ENCODE results near the gene TRIM32. TPM values are rescaled to one million over a fixed set of nuclear protein-coding genes. Genes with fewer than 3 reads are reported as not detected.

Gene TRIM32
- total RNA-seq, 1 experiment from 2014 or later = 17.8 TPM

DNA sequence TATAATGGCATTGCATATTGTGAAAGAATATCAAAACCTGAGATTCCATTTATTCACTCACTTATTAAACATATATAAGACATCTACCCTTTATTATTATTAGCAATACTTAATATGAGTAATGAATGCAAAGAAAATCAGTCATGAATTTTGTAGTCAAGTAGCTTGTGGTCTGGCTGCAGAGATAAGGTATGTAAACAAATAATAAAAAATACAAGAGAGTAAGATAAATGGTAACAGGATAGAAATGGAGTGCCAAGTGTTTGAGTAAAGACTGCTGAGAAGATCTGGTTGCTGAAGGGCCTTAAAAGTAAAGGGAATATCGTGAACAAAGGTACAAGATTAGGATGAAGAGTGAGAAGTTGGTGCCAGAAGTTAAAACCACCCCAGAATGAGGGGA is 18.4 kb downstream of the TRIM32 start:
- ChIA-PET CTCF (interaction anchor here (0.6 to 0.9 kb wide), 2 partner anchors 20 to 402 kb away, joined by 3 read pairs; no protein-coding TSS in a partner anchor), POLR2A (interaction anchor here (2.0 kb wide), 1 partner anchor 12 kb away, joined by 5 read pairs; no protein-coding TSS in a partner anchor)
- no peak for DNase-seq (ENCODE audit: unreplicated experiment)
- TF ChIP-seq CTCF (IDR thresholded peaks at IDR 0.05; ENCODE audit: unreplicated experiment) = no peak
- H3K27ac Mint-ChIP-seq (ENCODE audit: low read depth, unreplicated experiment) = no peak overlapping the region
- peaks cover 20% of the 10 kb centered on the region for H3K4me1 Mint-ChIP-seq (ENCODE audit: insufficient read depth, unreplicated experiment)
- H3K27me3 Mint-ChIP-seq (ENCODE audit: insufficient read depth, unreplicated experiment) = no peaks in the 10 kb centered on the region
- no peak overlapping the region for H3K4me3 Mint-ChIP-seq (ENCODE audit: unreplicated experiment)
- no TSS peak for BruUV-seq (replicated peaks)
- no peaks in the 10 kb centered on the region for H3K9me3 Mint-ChIP-seq (ENCODE audit: unreplicated experiment)
- H3K36me3 Mint-ChIP-seq (ENCODE audit: insufficient read depth, unreplicated experiment) = no peaks in the 10 kb centered on the region
- intact Hi-C loops (cut with micrococcal nuclease) = no loop called here

GRCh38 chr9:116706310-116707290 is 19.5 kb downstream of the TRIM32 start:
- DNase-seq (ENCODE audit: unreplicated experiment) = no peak
- Mint-ChIP-seq H3K4me3 (ENCODE audit: unreplicated experiment) (no peak overlapping the region), H3K4me1 (ENCODE audit: insufficient read depth, unreplicated experiment) (peaks cover 10% of the 10 kb centered on the region), H3K36me3 (ENCODE audit: insufficient read depth, unreplicated experiment) (no peaks in the 10 kb centered on the region), H3K27ac (ENCODE audit: low read depth, unreplicated experiment) (no peak overlapping the region), H3K27me3 (ENCODE audit: insufficient read depth, unreplicated experiment) (no peaks in the 10 kb centered on the region), H3K9me3 (ENCODE audit: unreplicated experiment) (no peaks in the 10 kb centered on the region)
- no peak for TF ChIP-seq CTCF (IDR thresholded peaks at IDR 0.05; ENCODE audit: unreplicated experiment)
- no TSS peak for BruUV-seq (replicated peaks)
- POLR2A ChIA-PET = no interaction called here
- CTCF ChIA-PET = no interaction called here
- intact Hi-C loops (cut with micrococcal nuclease) = no loop called here

DNA sequence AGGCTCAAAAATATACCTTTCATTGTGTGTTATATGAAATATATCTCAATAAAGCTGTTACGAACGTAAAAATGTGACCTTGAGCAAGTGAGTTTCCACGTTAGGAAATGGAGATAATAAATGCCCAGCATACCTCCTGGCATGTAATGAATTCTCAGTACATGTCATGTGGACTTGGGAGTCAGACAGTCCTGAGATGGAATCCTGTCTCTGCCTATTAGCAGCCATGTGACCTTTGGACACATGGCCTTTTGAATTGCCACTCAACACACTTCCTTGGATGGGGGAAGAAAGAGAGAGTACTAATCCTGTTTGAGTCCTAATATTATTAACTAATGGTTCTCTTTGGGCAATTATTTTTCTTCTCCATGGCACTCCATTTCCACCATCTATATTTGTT is 25.7 kb downstream of the TRIM32 start:
- no peak overlapping the region for H3K27ac Mint-ChIP-seq (ENCODE audit: low read depth, unreplicated experiment)
- no TSS peak for BruUV-seq (replicated peaks)
- ChIA-PET CTCF (interaction anchor here (0.6 to 0.9 kb wide), 2 partner anchors 148 to 153 kb away, joined by 3 read pairs; no protein-coding TSS in a partner anchor), POLR2A (no interaction called here)
- no peak for DNase-seq (ENCODE audit: unreplicated experiment)
- no peaks in the 10 kb centered on the region for H3K4me1 Mint-ChIP-seq (ENCODE audit: insufficient read depth, unreplicated experiment)
- H3K4me3 Mint-ChIP-seq (ENCODE audit: unreplicated experiment) = no peak overlapping the region
- intact Hi-C loops (cut with micrococcal nuclease) = no loop called here
- no peaks in the 10 kb centered on the region for H3K27me3 Mint-ChIP-seq (ENCODE audit: insufficient read depth, unreplicated experiment)
- no peaks in the 10 kb centered on the region for H3K36me3 Mint-ChIP-seq (ENCODE audit: insufficient read depth, unreplicated experiment)
- H3K9me3 Mint-ChIP-seq (ENCODE audit: unreplicated experiment) = no peaks in the 10 kb centered on the region
- TF ChIP-seq CTCF (IDR thresholded peaks at IDR 0.05; ENCODE audit: unreplicated experiment) = no peak

GRCh38 chr9:116713271-116713670 is 26.2 kb downstream of the TRIM32 start:
- intact Hi-C loops (cut with micrococcal nuclease) = no loop called here
- Mint-ChIP-seq H3K9me3 (ENCODE audit: unreplicated experiment) (no peaks in the 10 kb centered on the region), H3K27me3 (ENCODE audit: insufficient read depth, unreplicated experiment) (no peaks in the 10 kb centered on the region), H3K4me1 (ENCODE audit: insufficient read depth, unreplicated experiment) (no peaks in the 10 kb centered on the region), H3K36me3 (ENCODE audit: insufficient read depth, unreplicated experiment) (no peaks in the 10 kb centered on the region), H3K4me3 (ENCODE audit: unreplicated experiment) (no peak overlapping the region), H3K27ac (ENCODE audit: low read depth, unreplicated experiment) (no peak overlapping the region)
- DNase-seq (ENCODE audit: unreplicated experiment) = no peak
- ChIA-PET CTCF (interaction anchor here (0.6 to 1.6 kb wide), 2 partner anchors 24 to 152 kb away, joined by 3 to 4 read pairs; no protein-coding TSS in a partner anchor), POLR2A (no interaction called here)
- no TSS peak for BruUV-seq (replicated peaks)
- TF ChIP-seq CTCF (IDR thresholded peaks at IDR 0.05; ENCODE audit: unreplicated experiment) = no peak

All from MCF 10A (cell line).